T-helper 2 cell (primary cell): Measurements from ENCODE around the gene SLC22A6.

ENCODE experiments used
- DNase-seq, 5 experiments: peaks; one replicate each; pipeline versions ENCODE4 v3.0.0 to v3.0.0-alpha.2; 2012 to 2022

SLC22A6 gene

GRCh38 chr11:62931499-62932278, 53.1 kb downstream of the SLC22A6 start:
- no peak for DNase-seq

DNA sequence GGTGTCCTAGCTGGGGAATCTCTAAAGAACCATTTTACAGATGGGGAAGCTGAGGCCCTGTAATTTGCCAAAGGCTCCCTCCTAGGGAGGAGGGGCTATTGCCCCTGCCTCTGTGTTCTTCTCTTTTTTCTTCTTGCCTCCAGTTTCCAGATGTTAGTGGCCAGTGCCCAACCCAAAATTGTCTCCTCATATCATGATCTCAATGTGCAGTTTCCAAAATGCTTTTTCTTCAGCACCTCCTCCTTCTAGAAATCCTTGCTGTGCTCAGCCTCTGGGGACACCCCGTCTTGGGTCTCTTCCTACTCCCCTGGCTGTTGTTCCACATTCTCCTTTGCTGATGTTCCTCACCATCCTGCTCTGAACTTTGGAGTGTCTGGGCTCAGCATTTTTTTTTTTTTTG, 54.1 kb downstream of the SLC22A6 start:
- DNase-seq, result no peak

GRCh38 chr11:62930157-62930556, 54.6 kb downstream of the SLC22A6 start:
- DNase-seq, result no peak

GRCh38 chr11:62928011-62928410, 56.8 kb downstream of the SLC22A6 start:
- DNase-seq, result no peak

- no peak for DNase-seq
These were observed 57.9 kb downstream of the SLC22A6 start for GRCh38 chr11:62926680-62927455.
